Measurements from ENCODE around the gene EFNB3.
A peak's percentile ranks its signal among the peaks of the same experiment; 100 is the strongest.

EFNB3 gene

GRCh38 chr17:7704601-7705268 lies at the start of gene EFNB3:
Gene EFNB3, plus strand, starts transcription at chr17:7705202. Its CDS starts 397 bp downstream, at chr17:7705599.
- DNase-seq (ENCODE audit: low read depth in 3 of 3), result no peak

GRCh38 chr17:7655541-7655840 lies 49.5 kb upstream of the EFNB3 start:
- no peak for DNase-seq (ENCODE audit: low read depth in 3 of 3)

GRCh38 chr17:7656958-7657609 lies 47.9 kb upstream of the EFNB3 start:
- DNase-seq (ENCODE audit: low read depth in 3 of 3), result no peak

GRCh38 chr17:7667656-7668406 lies 37.2 kb upstream of the EFNB3 start:
- no peak for DNase-seq (ENCODE audit: low read depth in 3 of 3)

GRCh38 chr17:7668482-7668881 lies 36.5 kb upstream of the EFNB3 start:
- no peak for DNase-seq (ENCODE audit: low read depth in 3 of 3)

- peak in 1 of 3 donors; percentile 20 for DNase-seq (ENCODE audit: low read depth in 3 of 3)
Measured at GRCh38 chr17:7673239-7673638, 31.8 kb upstream of the EFNB3 start.

- DNase-seq (ENCODE audit: low read depth in 3 of 3), result no peak
Measured at GRCh38 chr17:7674934-7675333, 30.1 kb upstream of the EFNB3 start.

- DNase-seq (ENCODE audit: low read depth in 3 of 3), result no peak
Measured at GRCh38 chr17:7676533-7676932, 28.5 kb upstream of the EFNB3 start.

- DNase-seq (ENCODE audit: low read depth in 3 of 3), result no peak
Measured at GRCh38 chr17:7677388-7678067, 27.5 kb upstream of the EFNB3 start.

- DNase-seq (ENCODE audit: low read depth in 3 of 3), result no peak
Measured at GRCh38 chr17:7684851-7685532, 20.0 kb upstream of the EFNB3 start.

GRCh38 chr17:7685533-7686221 lies 19.3 kb upstream of the EFNB3 start:
- DNase-seq (ENCODE audit: low read depth in 3 of 3), result peak; percentile 77 to 83 (median 81)

GRCh38 chr17:7686222-7687071 lies 18.6 kb upstream of the EFNB3 start:
- peak; percentile 39 to 70 (median 66) for DNase-seq (ENCODE audit: low read depth in 3 of 3)

GRCh38 chr17:7687072-7687907 lies 17.7 kb upstream of the EFNB3 start, which contains the start of gene TP53:
Gene TP53, minus strand, starts transcription at chr17:7687490. Its CDS starts 10,896 bp downstream, at chr17:7676594.
- peak; percentile 68 to 84 (median 78) for DNase-seq (ENCODE audit: low read depth in 3 of 3)

- peak; percentile 90 to 95 (median 93) for DNase-seq (ENCODE audit: low read depth in 3 of 3)
Measured at GRCh38 chr17:7687908-7688807, 16.8 kb upstream of the EFNB3 start, which contains the start of gene WRAP53. Gene WRAP53, plus strand, starts transcription at chr17:7688477. Its CDS starts 172 bp downstream, at chr17:7688649.

GRCh38 chr17:7688808-7689316 lies 16.1 kb upstream of the EFNB3 start:
- DNase-seq (ENCODE audit: low read depth in 3 of 3), result no peak

- DNase-seq (ENCODE audit: low read depth in 3 of 3), result no peak
Measured at GRCh38 chr17:7695586-7695985, 9.4 kb upstream of the EFNB3 start.

GRCh38 chr17:7697828-7698588 lies 7.0 kb upstream of the EFNB3 start:
- DNase-seq (ENCODE audit: low read depth in 3 of 3), result no peak
